ENCODE data around the gene NSMF. TPM values are rescaled to one million over a fixed set of nuclear protein-coding genes. Genes with fewer than 3 reads are reported as not detected.

Gene NSMF
- total RNA-seq, 2 donors from 2014 or later: 39.9 to 52.0 TPM

- ATAC-seq (no peak), DNase-seq (no peak)
- intact Hi-C loops (cut with DNase I, micrococcal nuclease): no loop called here
Measured at GRCh38 chr9:137462396-137462985, 3.4 kb upstream of the NSMF start.

GRCh38 chr9:137461663-137462395 is 2.7 kb upstream of the NSMF start:
- intact Hi-C loops (cut with DNase I, micrococcal nuclease): no loop called here
- DNase-seq: peak; percentile 47 to 74
- ATAC-seq: peak; percentile 13

- ATAC-seq: no peak
- no peak for DNase-seq
- intact Hi-C loops (cut with DNase I, micrococcal nuclease): no loop called here
Measured at GRCh38 chr9:137461316-137461662, 2.2 kb upstream of the NSMF start.

DNA sequence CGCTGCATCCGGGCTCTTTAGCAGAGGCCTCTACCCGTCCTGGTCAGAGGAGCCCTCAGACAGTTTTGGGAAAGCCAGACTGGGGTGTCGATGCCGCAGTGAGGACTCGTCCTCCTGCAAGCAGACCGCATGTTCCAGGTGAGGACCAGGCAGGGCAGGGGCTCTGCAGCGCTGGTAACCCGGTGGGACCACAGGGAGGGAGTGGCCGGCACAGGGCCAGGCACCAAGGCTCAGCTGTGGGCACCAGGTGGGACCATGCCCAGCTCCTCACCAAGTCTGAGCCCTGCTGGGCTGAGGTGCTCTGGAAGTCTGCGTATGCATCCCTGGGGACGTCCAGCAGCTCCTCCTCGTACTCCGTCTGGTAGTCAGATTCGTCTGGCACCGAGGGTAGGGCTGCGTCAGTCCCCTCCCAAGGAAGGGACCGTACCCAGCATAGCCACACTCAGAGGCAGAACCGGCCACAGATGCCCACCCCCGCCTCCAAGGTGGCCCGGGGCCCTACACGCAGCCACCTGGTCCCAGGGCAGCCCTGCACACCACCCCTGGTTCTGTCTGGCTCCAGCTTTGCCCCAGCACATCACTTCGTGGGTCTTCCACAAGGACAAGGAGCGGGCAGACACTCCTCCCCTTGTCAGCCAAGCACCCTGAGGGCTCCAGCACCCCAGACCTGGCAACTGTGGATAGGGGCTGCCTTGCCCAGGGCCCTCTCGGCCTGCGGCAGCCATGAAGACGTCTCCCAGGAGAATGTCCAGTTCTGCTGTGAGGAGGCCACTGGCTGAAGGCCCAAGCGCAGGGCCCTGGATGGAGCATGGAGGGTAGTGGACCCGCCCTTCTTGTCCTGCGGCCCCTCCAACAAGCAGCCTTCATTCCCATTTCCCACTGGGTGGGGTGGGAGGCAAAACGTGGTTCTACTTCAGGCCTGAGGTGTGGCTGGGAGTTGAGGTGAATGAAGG is 1.5 kb upstream of the NSMF start:
- DNase-seq: peak in 1 of 2 donors; percentile 30
- no peak for ATAC-seq

GRCh38 chr9:137459601-137460362 is 648 bp upstream of the NSMF start:
- intact Hi-C loops (cut with DNase I, micrococcal nuclease): no loop called here
- DNase-seq: no peak
- no peak for ATAC-seq

More for the DNA sequence above, 1.5 kb upstream of the NSMF start:
- intact Hi-C loops (cut with DNase I, micrococcal nuclease): no loop called here

GRCh38 chr9:137458194-137459151 is 661 bp downstream of the NSMF start:
- intact Hi-C loops (cut with DNase I, micrococcal nuclease): no loop called here
- DNase-seq: peak; percentile 40 to 61
- ATAC-seq: peak; percentile 20

DNA sequence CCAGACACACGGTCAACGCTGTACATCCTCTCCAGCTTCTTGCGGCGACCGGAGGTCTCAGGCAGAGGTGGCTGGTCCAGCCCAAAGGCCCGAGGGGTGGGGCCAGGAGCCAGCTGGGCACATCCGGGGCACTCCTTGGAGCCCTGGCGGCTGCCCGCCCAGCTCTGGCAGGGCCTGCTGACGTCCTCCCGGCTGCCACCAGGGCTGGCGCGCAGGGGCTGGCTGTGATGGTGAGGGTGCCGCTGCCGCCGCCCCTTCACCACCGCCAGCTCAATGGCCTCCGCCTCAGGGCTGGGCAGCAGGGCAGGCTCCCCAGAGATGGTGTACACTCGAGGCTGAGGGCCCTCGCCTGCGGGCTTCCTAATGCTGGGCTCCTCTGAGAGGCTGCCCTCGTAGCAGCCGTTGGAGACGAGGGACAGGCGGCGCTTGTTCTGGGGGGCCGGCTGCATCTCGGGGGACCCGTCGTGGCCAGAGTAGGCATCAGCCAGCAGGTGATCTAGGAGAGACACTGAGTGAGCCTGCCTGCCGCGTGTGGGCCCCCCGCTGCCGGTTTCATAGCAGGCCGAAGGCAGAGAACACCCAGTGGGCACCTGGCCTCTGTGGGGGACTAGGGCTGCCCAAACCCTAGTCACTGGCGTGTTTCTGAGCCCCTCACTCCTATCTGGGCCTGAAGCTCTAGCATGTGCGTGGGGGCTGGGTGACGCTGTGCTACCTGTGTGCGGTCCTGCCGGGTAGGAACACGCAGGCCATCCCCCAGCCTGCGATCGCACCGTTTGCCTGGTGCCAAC is 1.5 kb downstream of the NSMF start:
- peak in 1 of 2 donors; percentile 28 for DNase-seq
- no peak for ATAC-seq
- intact Hi-C loops (cut with DNase I, micrococcal nuclease): no loop called here

DNA sequence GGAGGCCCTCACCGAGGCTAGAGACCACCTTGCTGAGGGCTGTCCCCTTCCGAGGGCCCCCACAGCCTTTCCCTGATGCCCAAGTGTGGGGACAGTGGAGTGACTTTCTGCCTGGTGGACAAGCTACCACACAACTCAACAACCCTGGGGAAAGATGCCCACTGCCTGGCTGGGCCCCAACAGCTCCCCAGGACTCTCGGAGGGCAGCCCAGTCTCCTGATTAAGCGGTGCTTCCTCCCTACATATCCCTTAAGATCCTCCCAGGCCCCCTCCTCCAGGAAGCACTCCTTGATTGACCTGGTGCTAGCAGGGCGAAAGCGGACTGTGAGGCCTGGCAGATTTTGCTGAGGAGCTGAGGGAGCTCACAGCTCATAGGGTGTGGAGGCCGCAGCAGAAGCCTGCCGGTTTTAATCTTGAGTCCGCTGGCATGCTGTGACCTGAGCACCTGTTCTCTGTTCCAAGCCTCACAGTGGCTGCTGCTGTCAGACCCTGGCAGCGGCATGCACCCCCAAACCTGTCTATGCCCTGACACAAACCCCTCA is 2.2 kb downstream of the NSMF start:
- peak in 1 of 2 donors; percentile 28 for DNase-seq

DNA sequence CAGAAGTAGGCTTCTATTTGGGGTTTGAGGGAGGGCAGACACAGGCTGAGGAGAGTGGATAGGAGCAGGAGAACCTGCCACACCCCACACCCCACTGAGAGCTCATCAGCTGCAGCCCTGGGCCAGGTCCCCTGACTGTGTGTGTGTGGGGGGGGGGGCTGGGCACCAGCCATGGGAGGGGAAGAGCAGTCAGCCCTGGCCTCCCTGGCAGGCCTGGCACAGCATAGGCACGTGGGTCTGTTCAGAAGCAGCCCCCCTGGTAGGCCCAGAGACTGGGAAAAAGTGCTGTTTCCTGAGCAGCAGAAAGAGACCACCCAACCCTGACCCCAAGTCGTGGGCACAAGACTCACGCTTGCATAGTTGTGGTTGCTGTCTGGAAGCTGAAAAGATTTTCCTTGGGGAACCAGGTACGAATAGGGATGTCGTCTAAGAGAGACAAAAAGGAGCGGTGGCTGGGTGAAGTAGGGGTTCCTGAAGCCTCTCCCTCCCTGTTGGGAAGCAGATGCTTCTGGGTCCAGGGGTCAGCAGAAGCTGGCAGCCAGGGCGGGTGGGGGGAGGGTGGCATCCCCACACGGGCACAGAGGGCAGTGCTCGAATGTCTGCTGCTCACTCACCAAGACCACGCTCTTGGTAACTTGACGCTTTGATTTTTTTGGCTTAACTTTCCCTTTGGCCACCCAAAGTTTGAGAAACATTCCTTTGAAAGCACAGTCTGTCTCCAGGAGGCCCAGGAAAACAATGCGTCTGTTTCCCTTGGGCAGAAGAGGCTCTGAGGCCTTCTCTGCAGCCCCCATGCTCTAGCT is 2.9 kb downstream of the NSMF start:
- DNase-seq (peak in 1 of 2 donors; percentile 23), ATAC-seq (no peak)
- intact Hi-C loops (cut with DNase I, micrococcal nuclease): no loop called here

More for the DNA sequence above, 2.2 kb downstream of the NSMF start:
- ATAC-seq: no peak
- intact Hi-C loops (cut with DNase I, micrococcal nuclease): no loop called here

GRCh38 chr9:137455359-137455991 is 3.7 kb downstream of the NSMF start:
- no peak for ATAC-seq
- peak in 1 of 2 donors; percentile 25 for DNase-seq
- intact Hi-C loops (cut with DNase I, micrococcal nuclease): no loop called here

GRCh38 chr9:137454597-137455358 is 4.4 kb downstream of the NSMF start:
- DNase-seq: peak; percentile 72 to 74
- intact Hi-C loops (cut with DNase I, micrococcal nuclease): no loop called here
- peak; percentile 67 for ATAC-seq

DNA sequence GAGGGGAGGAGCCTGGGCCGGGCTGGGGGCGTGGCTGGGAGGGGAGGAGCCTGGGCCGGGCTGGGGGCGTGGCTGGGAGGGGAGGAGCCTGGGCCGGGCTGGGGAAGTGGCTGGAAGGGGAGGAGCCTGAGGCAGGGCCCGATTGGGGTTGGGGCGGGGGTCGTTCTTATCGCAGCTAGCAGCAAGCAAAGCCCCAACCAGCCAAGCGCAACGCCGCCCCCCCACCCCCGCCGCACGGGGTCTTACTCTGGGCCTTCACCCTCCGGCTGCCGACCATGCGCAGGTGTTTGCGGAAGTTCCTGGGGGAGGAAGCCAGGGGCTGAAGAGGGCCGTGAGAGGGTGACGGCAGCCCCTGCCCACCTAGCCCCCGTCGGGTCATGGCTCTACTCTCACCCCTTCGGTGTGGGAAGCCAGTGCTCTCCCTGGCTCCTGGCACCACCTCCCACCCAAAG is 5.0 kb downstream of the NSMF start:
- DNase-seq (peak; percentile 83 to 85), ATAC-seq (peak; percentile 63)
- intact Hi-C loops (cut with DNase I, micrococcal nuclease): no loop called here

DNA sequence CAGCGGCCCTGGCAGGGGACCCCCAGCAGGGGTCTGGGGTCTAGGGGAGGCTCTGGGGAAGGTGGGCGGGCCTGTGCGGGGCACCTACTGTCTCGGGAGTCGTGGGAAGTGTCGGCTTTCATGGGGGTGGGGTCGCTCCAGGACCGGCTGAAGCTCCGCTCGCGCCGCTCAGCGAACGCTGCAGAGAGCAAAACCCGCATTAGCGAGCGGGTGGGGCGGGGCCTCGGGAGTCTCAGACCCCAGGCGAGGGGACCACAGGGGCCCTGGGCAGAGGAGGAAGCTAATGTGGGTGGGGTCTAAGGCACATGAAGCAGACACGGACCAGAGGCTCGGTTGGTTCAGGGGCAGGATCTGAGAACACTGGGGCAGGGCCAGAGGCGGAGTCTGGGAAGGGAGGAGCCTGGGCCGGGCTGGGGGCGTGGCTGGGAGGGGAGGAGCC is 5.5 kb downstream of the NSMF start:
- peak; percentile 84 to 89 for DNase-seq
- peak; percentile 67 for ATAC-seq
- intact Hi-C loops (cut with DNase I, micrococcal nuclease): no loop called here

DNA sequence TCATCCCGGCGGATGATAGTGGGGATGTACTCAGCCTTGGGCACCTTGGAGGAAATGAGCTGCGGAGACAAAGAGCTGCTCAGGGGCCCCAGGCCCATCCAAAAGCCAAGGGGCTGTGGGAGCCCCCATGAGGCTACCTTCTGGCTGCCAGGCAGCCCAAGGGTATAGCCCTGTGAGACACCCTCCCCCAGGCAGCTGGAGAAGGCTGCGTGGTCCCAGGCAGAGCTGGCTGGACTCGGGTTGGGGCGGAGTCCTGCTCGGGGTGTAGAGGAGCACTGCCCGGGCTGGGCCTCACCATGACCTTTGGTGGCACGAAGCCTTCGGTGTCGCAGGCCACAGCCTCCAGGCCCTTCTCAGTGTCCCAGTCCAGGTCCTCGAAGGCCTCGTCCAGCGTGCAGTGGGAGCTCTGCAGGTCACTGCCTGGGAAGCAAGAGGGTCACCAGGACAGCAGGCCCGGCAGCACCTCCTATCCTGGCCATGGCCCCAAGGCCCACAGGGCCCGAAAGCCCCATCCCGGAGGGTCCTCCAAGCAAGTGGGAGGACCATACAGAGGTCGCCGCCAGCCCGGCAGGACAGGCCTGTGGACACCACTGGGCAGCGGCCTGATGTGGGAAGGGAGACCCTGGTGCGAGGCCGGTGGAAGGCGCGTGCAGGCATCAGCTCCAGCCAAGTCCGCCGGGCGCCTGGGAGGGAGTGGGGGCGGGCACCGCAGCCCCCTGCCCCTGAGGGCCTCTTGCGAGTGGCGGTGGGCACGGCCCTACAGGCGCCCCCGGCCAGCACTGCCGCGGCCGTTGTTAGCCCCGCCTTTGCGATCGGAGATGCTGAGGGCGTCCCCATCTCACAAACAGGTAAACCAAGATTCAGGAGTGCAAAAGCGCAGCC is 6.1 kb downstream of the NSMF start:
- DNase-seq: peak; percentile 40 to 49
- intact Hi-C loops (cut with DNase I, micrococcal nuclease): no loop called here
- no peak for ATAC-seq
